Endodermal cell (in vitro differentiated cells): ENCODE results near the gene MMEL1. TPM values are rescaled to one million over a fixed set of nuclear protein-coding genes. Genes with fewer than 3 reads are reported as not detected.

ENCODE experiments used
- DNase-seq: peaks from one replicate; pipeline ENCODE4 v3.0.0-alpha.2; 2017
- H3K27ac ChIP-seq: 2 replicates; pipeline ENCODE4 v1.5.1; 2013; ENCODE audit warnings: mild to moderate bottlenecking, low read depth, low read length, moderate library complexity
- H3K27me3 ChIP-seq: 2 replicates; pipeline ENCODE4 v1.6.1; 2013; ENCODE audit warnings: mild to moderate bottlenecking, low read length, moderate library complexity; ENCODE audit not compliant: insufficient read depth, control insufficient read depth, poor library complexity, severe bottlenecking
- H3K36me3 ChIP-seq: 2 replicates; pipeline ENCODE4 v1.7.0; 2013; ENCODE audit warnings: mild to moderate bottlenecking, low read length, moderate library complexity; ENCODE audit not compliant: control insufficient read depth, insufficient read depth
- H3K4me1 ChIP-seq: one replicate; pipeline ENCODE4 v1.7.0; 2013; ENCODE audit warnings: low read length; ENCODE audit not compliant: control insufficient read depth, insufficient read depth
- H3K4me3 ChIP-seq: 2 replicates; pipeline ENCODE4 v1.5.1; 2013; ENCODE audit warnings: mild to moderate bottlenecking, low read length, moderate library complexity
- H3K9ac ChIP-seq: 2 replicates; pipeline ENCODE4 v1.6.1; 2013; ENCODE audit warnings: mild to moderate bottlenecking, low read length, moderate library complexity; ENCODE audit not compliant: poor library complexity, severe bottlenecking; ENCODE audit errors: extremely low read depth
- H3K9me3 ChIP-seq: 2 replicates; pipeline ENCODE4 v1.6.1; 2013; ENCODE audit warnings: mild to moderate bottlenecking, low read length, moderate library complexity; ENCODE audit not compliant: control insufficient read depth
- H3K27ac Mint-ChIP-seq: 2 replicates; pipeline ENCODE4 v1.8.0; 2020; ENCODE audit warnings: mixed read lengths
- H3K27me3 Mint-ChIP-seq: 2 replicates; pipeline ENCODE4 v1.8.0; 2021; ENCODE audit warnings: mild to moderate bottlenecking, mixed read lengths; ENCODE audit not compliant: insufficient read depth
- H3K36me3 Mint-ChIP-seq: 2 replicates; pipeline ENCODE4 v1.8.0; 2020; ENCODE audit warnings: low read depth, mixed read lengths
- H3K4me1 Mint-ChIP-seq: 2 replicates; pipeline ENCODE4 v1.8.0; 2020; ENCODE audit warnings: mixed read lengths
- H3K4me3 Mint-ChIP-seq: 2 replicates; pipeline ENCODE4 v1.8.0; 2020; ENCODE audit warnings: mild to moderate bottlenecking, moderate library complexity, mixed read lengths
- H3K9me3 Mint-ChIP-seq: 2 replicates; pipeline ENCODE4 v1.8.0; 2020; ENCODE audit warnings: mild to moderate bottlenecking, mixed read lengths
- CTCF ChIP-seq: fragments of 200-600 bp; sonication (generic); conservative IDR thresholded peaks from 2 replicates; pipeline ENCODE4 v1.5.0; 2021; ENCODE audit warnings: antibody characterized with exemption, mild to moderate bottlenecking
- WGBS, 2 experiments: methylation state at CpG; one replicate each; pipeline versions ENCODE4 v1.1.5 to v1.1.7; 2013; ENCODE audit warnings: missing lambda C conversion rate in 2 of 2, mixed read lengths in 1 of 2; ENCODE audit not compliant: insufficient coverage in 1 of 2, insufficient read length in 1 of 2; 5-methylcytosine and 5-hydroxymethylcytosine counted together
- total RNA-seq, 2 donors: library from RNA; stranded (reverse); fragmentation: NEBNext Ultra II Directional in 1 of 2; extraction: Animal tissue kit (Norgen Biotek cat#: 25700) in 1 of 2; gene quantifications; 2 replicates in 1 of 2; 3 replicates in 1 of 2; pipeline ENCODE4 v1.2.1, GENCODE V29; 2021

The MMEL1 gene
- total RNA-seq, 2 donors from 2014 or later: 0.42 TPM; not detected in 1

- H3K9me3 ChIP-seq: no peaks in the 10 kb centered on the region
- no peak overlapping the region for H3K4me3 ChIP-seq
- H3K9me3 Mint-ChIP-seq: no peaks in the 10 kb centered on the region
- peak overlapping the region; percentile 66 for H3K27ac ChIP-seq
- no peaks in the 10 kb centered on the region for H3K4me1 ChIP-seq
- H3K4me3 Mint-ChIP-seq: no peak overlapping the region
- peak overlapping the region; percentile 44 for H3K27ac Mint-ChIP-seq
- DNase-seq: no peak
- 86 to 88% methylated on average over 13 to 24 of the region's 24 CpGs for WGBS, 2 experiments
- H3K27me3 Mint-ChIP-seq: no peaks in the 10 kb centered on the region
- TF ChIP-seq CTCF: no peak
- H3K4me1 Mint-ChIP-seq: peaks cover 4% of the 10 kb centered on the region
- no peaks in the 10 kb centered on the region for H3K36me3 Mint-ChIP-seq
- H3K36me3 ChIP-seq: no peaks in the 10 kb centered on the region
- no peak overlapping the region for H3K9ac ChIP-seq
- H3K27me3 ChIP-seq: no peaks in the 10 kb centered on the region
Measured at GRCh38 chr1:2556678-2557481, 75.9 kb downstream of the MMEL1 start.

- peaks cover 4% of the 10 kb centered on the region for H3K4me1 Mint-ChIP-seq
- WGBS, 2 experiments: 61 to 68% methylated on average over 12 to 16 of the region's 16 CpGs
- H3K27ac Mint-ChIP-seq: peak within 1 kb of the TSS; percentile 44
- Histone ChIP-seq H3K4me3 (no peak within 1 kb of the TSS), H3K9me3 (no peaks in the 10 kb centered on the region), H3K27me3 (no peaks in the 10 kb centered on the region), H3K4me1 (no peaks in the 10 kb centered on the region), H3K36me3 (no peaks in the 10 kb centered on the region), H3K27ac (peak within 1 kb of the TSS; percentile 66), H3K9ac (no peak within 1 kb of the TSS)
- DNase-seq: peak; percentile 67
- H3K4me3 Mint-ChIP-seq: no peak within 1 kb of the TSS
- no peaks in the 10 kb centered on the region for H3K9me3 Mint-ChIP-seq
- H3K27me3 Mint-ChIP-seq: no peaks in the 10 kb centered on the region
- H3K36me3 Mint-ChIP-seq: no peaks in the 10 kb centered on the region
- no peak for TF ChIP-seq CTCF
Measured at GRCh38 chr1:2556277-2556677, 76.5 kb downstream of the MMEL1 start, which contains the start of gene TNFRSF14. Gene TNFRSF14, plus strand, starts transcription at chr1:2556371. Its CDS starts 294 bp downstream, at chr1:2556665.

GRCh38 chr1:2555634-2556276 is 77.1 kb downstream of the MMEL1 start:
- H3K27ac ChIP-seq: no peak overlapping the region
- H3K4me1 ChIP-seq: no peaks in the 10 kb centered on the region
- H3K4me3 ChIP-seq: no peak overlapping the region
- DNase-seq: no peak
- no peak overlapping the region for H3K9ac ChIP-seq
- TF ChIP-seq CTCF: no peak
- peaks cover 4% of the 10 kb centered on the region for H3K4me1 Mint-ChIP-seq
- no peaks in the 10 kb centered on the region for H3K36me3 ChIP-seq
- no peak overlapping the region for H3K27ac Mint-ChIP-seq
- 85 to 91% methylated on average over 12 to 26 of the region's 26 CpGs for WGBS, 2 experiments
- H3K9me3 ChIP-seq: no peaks in the 10 kb centered on the region
- no peaks in the 10 kb centered on the region for H3K27me3 ChIP-seq
- H3K36me3 Mint-ChIP-seq: no peaks in the 10 kb centered on the region
- H3K4me3 Mint-ChIP-seq: no peak overlapping the region
- H3K27me3 Mint-ChIP-seq: no peaks in the 10 kb centered on the region
- no peaks in the 10 kb centered on the region for H3K9me3 Mint-ChIP-seq
